MM.1S (cell line): ENCODE measurements around the gene NT5C1A.

Source experiments
- DNase-seq: peaks from one replicate; pipeline ENCODE4 v3.0.0-alpha.2; 2015
- H2AFZ ChIP-seq: fragments of 300-600 bp; sonication (generic); 2 replicates; pipeline ENCODE4 v1.6.0; 2016; ENCODE audit warnings: antibody characterized with exemption, low read length
- H3F3A ChIP-seq: fragments of 300-600 bp; sonication (generic); 2 replicates; pipeline ENCODE4 v1.6.1; 2016; ENCODE audit warnings: mild to moderate bottlenecking, antibody characterized with exemption, low read length, moderate library complexity, mixed read lengths; ENCODE audit not compliant: insufficient read depth
- H3K27ac ChIP-seq: fragments of 300-600 bp; sonication (generic); 2 replicates; pipeline ENCODE4 v1.5.1; 2016; ENCODE audit warnings: mild to moderate bottlenecking, low read length
- H3K27me3 ChIP-seq: fragments of 300-600 bp; sonication (generic); replicated peaks from 2 replicates; pipeline ENCODE4 v1.6.0; 2016; ENCODE audit warnings: low read length; ENCODE audit not compliant: insufficient read depth
- H3K36me3 ChIP-seq: fragments of 300-600 bp; sonication (generic); replicated peaks from 2 replicates; pipeline ENCODE4 v1.6.1; 2016; ENCODE audit warnings: mild to moderate bottlenecking, low read length, mixed read lengths; ENCODE audit not compliant: insufficient read depth
- H3K4me1 ChIP-seq: fragments of 300-600 bp; sonication (generic); 2 replicates; pipeline ENCODE4 v1.6.1; 2016; ENCODE audit warnings: low read length, mixed read lengths
- H3K4me2 ChIP-seq: fragments of 300-600 bp; sonication (generic); 2 replicates; pipeline ENCODE4 v1.6.0; 2016; ENCODE audit warnings: low read depth, low read length
- H3K4me3 ChIP-seq: fragments of 300-600 bp; sonication (generic); 2 replicates; pipeline ENCODE4 v1.5.1; 2016; ENCODE audit warnings: low read length, mixed read lengths
- H3K79me2 ChIP-seq: fragments of 300-600 bp; sonication (generic); 2 replicates; pipeline ENCODE4 v1.6.1; 2016; ENCODE audit warnings: mixed run types, low read length, mixed read lengths
- H3K9ac ChIP-seq: fragments of 300-600 bp; sonication (generic); 2 replicates; pipeline ENCODE4 v1.6.1; 2016; ENCODE audit warnings: low read length, mixed read lengths
- H3K9me2 ChIP-seq: fragments of 300-600 bp; sonication (generic); replicated peaks from 2 replicates; pipeline ENCODE4 v1.6.1; 2016; ENCODE audit warnings: mild to moderate bottlenecking, low read length, mixed read lengths; ENCODE audit not compliant: insufficient read depth
- H3K9me3 ChIP-seq: fragments of 300-600 bp; sonication (generic); replicated peaks from 2 replicates; pipeline ENCODE4 v1.6.1; 2016; ENCODE audit warnings: mild to moderate bottlenecking, low read length, mixed read lengths; ENCODE audit not compliant: insufficient read depth
- H4K20me1 ChIP-seq: fragments of 300-600 bp; sonication (generic); 2 replicates; pipeline ENCODE4 v1.6.1; 2016; ENCODE audit warnings: mild to moderate bottlenecking, low read length, moderate library complexity, mixed read lengths; ENCODE audit not compliant: insufficient read depth
- EZH2 ChIP-seq: fragments of 300-600 bp; sonication (generic); optimal IDR thresholded peaks from 2 replicates; pipeline ENCODE3; 2017; ENCODE audit warnings: low read depth, mild to moderate bottlenecking, antibody characterized with exemption, low read length, mixed read lengths
- EZH2phosphoT487 ChIP-seq: fragments of 300-600 bp; sonication (generic); IDR thresholded peaks from 2 replicates; pipeline ENCODE4 v1.6.1; 2018; ENCODE audit warnings: antibody characterized with exemption, low read length
- TF ChIP-seq, protein P1 (sequence below): fragments of 300-600 bp; sonication (generic); IDR thresholded peaks from 2 replicates; pipeline ENCODE4 v1.5.1; 2016; ENCODE audit warnings: antibody characterized with exemption, low read length, mixed read lengths

The NT5C1A gene

DNA sequence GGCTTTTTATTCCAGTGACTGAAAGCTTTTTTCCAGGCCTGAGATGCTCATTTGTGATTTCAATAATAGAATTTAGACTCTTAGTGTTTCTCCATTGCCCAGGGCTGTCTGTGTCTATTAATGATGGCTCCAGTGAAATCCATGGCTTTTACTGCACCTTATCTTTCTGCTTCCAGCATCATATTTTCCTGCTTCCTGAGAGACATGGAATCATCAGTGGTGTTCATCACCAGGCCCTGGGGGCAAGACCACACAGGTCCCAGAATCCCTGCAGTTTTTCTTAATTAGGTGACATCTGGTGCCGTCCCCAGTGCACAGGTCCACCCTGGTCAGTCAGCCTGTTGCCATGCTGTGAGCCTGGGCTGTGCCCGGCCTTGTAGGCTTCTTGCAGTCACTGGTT, 15.5 kb downstream of the NT5C1A start:
- Histone ChIP-seq H3K4me2 (no peak overlapping the region), H3K4me3 (no peak overlapping the region), H3K9me2 (no peaks in the 10 kb centered on the region), H3K27ac (no peak overlapping the region), H3K9me3 (no peaks in the 10 kb centered on the region), H3K9ac (no peak overlapping the region), H3K27me3 (no peaks in the 10 kb centered on the region), H4K20me1 (no peaks in the 10 kb centered on the region), H3F3A (no peaks in the 10 kb centered on the region), H3K4me1 (peaks cover 15% of the 10 kb centered on the region), H3K36me3 (no peaks in the 10 kb centered on the region), H3K79me2 (no peaks in the 10 kb centered on the region), H2AFZ (no peak overlapping the region)
- DNase-seq: no peak
- TF ChIP-seq, protein P1, sequence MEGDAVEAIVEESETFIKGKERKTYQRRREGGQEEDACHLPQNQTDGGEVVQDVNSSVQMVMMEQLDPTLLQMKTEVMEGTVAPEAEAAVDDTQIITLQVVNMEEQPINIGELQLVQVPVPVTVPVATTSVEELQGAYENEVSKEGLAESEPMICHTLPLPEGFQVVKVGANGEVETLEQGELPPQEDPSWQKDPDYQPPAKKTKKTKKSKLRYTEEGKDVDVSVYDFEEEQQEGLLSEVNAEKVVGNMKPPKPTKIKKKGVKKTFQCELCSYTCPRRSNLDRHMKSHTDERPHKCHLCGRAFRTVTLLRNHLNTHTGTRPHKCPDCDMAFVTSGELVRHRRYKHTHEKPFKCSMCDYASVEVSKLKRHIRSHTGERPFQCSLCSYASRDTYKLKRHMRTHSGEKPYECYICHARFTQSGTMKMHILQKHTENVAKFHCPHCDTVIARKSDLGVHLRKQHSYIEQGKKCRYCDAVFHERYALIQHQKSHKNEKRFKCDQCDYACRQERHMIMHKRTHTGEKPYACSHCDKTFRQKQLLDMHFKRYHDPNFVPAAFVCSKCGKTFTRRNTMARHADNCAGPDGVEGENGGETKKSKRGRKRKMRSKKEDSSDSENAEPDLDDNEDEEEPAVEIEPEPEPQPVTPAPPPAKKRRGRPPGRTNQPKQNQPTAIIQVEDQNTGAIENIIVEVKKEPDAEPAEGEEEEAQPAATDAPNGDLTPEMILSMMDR: no peak
- TF ChIP-seq EZH2phosphoT487: no peak
- no peak for TF ChIP-seq EZH2

DNA sequence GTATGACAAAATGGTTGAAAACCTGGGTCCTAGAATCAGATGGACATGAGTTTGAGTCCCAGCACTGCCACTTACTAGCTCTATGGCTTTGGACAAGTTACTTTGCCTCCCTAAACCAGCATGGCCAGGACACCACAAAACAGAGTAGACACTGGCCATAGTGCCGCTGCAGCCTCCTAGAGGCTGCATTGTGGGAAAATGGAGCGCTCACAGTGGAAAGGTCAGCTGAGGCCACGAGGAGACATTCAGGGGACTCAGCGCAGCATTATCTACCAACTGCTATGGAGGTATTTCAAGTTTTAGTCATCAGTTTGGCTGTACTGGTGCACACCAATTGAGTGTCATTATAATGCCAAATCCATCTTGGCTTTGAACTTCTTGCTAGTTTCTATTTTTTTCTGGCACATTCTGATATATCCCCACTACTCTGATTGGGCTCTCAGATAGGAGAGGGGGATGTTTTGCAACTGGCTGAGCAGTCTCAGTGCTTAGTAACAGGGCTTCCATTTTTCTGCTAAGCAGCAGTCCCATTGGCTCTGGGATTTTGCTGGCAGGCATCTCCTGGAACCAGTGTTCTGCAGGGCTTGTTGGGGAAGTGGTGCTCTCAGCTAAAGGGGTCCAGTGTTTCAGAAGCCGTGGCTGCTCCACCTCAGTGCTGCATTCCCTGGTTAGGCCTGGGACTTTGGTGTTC, 16.2 kb downstream of the NT5C1A start:
- H3K4me2 ChIP-seq: no peak overlapping the region
- H4K20me1 ChIP-seq: no peaks in the 10 kb centered on the region
- H3K9me3 ChIP-seq: no peaks in the 10 kb centered on the region
- H3K79me2 ChIP-seq: no peaks in the 10 kb centered on the region
- TF ChIP-seq EZH2 (no peak), EZH2phosphoT487 (no peak)
- TF ChIP-seq, protein P1: no peak
- H3K4me1 ChIP-seq: peaks cover 15% of the 10 kb centered on the region
- H3K27ac ChIP-seq: no peak overlapping the region
- no peak overlapping the region for H3K4me3 ChIP-seq
- H3K9ac ChIP-seq: no peak overlapping the region
- H3K27me3 ChIP-seq: no peaks in the 10 kb centered on the region
- H2AFZ ChIP-seq: no peak overlapping the region
- no peaks in the 10 kb centered on the region for H3K36me3 ChIP-seq
- no peak for DNase-seq
- no peaks in the 10 kb centered on the region for H3F3A ChIP-seq
- H3K9me2 ChIP-seq: no peaks in the 10 kb centered on the region

DNA sequence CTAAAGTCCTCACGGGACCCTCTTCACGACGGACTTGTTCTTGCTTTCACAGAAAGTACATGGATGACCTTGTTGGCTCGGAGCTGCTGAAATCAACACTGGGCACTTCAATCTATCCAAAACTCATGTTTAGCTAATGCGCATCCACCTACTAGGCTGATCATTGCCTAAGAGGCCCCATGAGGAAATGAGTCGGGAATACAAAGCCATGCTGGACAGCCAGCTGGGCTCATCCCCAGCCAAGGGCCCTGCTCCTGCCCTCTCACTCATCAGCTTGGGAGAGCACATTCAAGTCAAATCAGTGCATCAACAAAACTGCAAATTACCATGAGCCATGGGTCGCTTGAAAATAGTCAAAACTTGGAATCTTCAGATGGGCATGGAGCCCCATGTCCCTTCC, 17.6 kb downstream of the NT5C1A start:
- no peaks in the 10 kb centered on the region for H3K9me2 ChIP-seq
- H3K4me2 ChIP-seq: no peak overlapping the region
- no peak for DNase-seq
- no peaks in the 10 kb centered on the region for H3F3A ChIP-seq
- H3K4me1 ChIP-seq: peaks cover 15% of the 10 kb centered on the region
- H3K27me3 ChIP-seq: no peaks in the 10 kb centered on the region
- H3K4me3 ChIP-seq: no peak overlapping the region
- H3K79me2 ChIP-seq: no peaks in the 10 kb centered on the region
- no peaks in the 10 kb centered on the region for H4K20me1 ChIP-seq
- H3K27ac ChIP-seq: no peak overlapping the region
- no peak overlapping the region for H2AFZ ChIP-seq
- no peak overlapping the region for H3K9ac ChIP-seq
- no peaks in the 10 kb centered on the region for H3K9me3 ChIP-seq
- H3K36me3 ChIP-seq: no peaks in the 10 kb centered on the region
- TF ChIP-seq EZH2phosphoT487 (no peak), EZH2 (no peak)
- TF ChIP-seq, protein P1: no peak
